HCEC 1CT (cell line): Measurements from ENCODE around the gene ARMC7.

Experiments used
- DNase-seq: peaks from one replicate; pipeline ENCODE4 v3.0.0-alpha.2; 2017

The ARMC7 gene

GRCh38 chr17:75078284-75079022, 31.3 kb upstream of the ARMC7 start:
- peak; percentile 63 for DNase-seq

- DNase-seq, result no peak
These were observed 30.8 kb upstream of the ARMC7 start for GRCh38 chr17:75079023-75079373.

DNA sequence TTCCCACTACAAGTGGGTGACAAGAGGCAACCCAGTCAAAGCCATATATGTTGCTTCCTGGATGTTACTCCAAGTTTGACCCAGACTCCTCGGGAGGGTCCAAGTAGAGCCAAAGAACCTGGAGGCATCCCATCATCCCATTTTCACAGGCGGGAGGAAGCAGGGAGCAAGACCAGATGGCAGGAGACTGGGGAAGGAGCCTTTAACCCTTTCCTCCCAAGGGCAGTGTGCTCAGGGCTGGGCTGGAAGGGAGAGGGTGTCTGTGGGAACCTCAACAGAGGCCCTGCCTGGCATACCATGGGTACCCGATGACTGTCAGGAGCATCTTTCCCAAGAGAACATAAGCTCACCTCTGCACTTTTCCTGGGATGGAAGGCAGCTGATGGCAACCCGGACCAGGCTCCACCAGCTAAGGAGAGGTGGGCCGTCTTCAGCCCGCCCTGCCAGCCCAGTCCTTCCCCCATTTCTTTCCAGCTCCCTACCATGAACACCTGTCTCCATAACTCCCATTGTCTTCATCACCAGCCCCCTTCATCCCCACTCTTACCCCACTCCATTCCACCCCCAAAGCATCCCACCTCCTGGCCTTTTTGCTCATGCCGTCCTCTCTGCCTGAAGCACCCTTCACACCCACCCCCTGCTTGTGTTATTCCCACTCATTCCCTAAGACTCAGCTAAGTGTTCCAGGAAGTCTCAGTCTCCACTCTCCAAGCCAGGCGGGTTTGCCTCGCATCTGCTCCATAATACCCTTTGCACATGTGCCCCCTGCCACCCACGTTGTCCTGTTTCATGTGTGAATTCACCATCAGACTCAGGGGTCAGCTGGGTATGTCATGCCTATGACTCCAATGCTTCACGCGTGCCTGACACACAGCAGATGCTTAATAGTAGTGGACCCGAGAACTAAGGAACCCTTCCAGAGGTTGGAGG, 27.9 kb upstream of the ARMC7 start:
- no peak for DNase-seq

GRCh38 chr17:75082683-75083082, 27.1 kb upstream of the ARMC7 start:
- DNase-seq, result no peak

DNA sequence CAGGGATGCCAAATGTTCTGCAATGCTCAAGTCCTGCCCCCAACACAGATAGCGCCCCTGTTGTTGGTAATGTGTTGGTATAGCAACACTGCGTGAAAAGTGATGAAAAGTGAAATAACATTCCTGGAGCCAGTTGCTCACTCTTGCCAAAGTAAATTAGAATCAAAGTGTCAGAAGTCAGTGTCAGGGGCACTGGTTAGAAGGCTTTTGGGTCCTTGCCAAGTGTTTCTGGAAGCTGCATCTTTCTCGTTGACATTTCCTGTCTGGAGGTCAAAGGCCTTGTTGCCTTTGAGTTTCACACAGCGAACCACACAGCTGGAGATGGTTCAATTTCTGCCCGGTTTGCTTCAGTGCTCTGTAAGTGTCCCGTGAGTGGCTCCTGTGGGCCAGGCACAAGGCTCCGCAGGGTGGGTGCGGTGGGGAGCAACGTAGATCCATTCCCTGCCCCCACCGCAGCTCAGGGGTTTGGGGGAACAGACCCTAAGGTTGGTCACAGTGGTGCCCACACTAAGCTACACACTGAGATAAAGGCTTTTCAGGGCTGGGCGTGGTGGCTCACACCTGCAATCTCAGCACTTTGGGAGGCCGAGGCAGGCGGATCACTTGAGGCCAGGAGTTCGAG, 25.6 kb upstream of the ARMC7 start:
- no peak for DNase-seq

DNA sequence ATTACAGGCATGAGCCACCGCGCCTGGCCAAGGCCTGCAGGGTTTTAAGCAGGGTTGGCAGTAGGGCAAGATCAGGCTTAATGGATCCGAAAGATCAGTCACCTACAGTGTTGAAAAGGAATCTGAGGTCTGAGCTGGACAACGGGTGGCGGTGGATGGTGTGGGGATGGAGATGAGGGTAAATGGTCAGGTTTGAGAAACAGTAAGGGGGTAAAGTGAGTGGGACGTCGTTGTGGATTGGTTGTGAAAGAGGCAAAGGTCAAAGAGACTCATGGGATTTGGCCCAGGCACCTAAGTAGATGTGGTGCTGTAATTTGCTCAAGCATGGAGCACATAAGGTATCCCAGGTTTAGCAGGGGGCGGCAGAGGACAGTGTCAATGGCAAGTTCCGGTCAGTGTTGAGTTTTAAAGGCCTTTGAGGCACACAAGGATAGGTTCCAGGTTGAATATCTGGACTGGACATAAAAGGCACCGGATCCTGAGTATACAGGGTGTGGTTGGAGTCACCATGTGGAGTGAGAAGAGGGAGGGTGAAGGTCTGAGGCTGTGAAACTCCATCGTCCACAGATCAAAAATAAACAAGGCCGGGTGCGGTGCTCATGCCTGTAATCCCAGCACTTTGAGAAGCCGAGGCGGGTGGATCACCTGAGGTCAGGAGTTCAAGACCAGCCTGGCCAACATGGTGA, 23.1 kb upstream of the ARMC7 start:
- DNase-seq, result no peak

GRCh38 chr17:75087182-75087557, 22.6 kb upstream of the ARMC7 start:
- no peak for DNase-seq

DNA sequence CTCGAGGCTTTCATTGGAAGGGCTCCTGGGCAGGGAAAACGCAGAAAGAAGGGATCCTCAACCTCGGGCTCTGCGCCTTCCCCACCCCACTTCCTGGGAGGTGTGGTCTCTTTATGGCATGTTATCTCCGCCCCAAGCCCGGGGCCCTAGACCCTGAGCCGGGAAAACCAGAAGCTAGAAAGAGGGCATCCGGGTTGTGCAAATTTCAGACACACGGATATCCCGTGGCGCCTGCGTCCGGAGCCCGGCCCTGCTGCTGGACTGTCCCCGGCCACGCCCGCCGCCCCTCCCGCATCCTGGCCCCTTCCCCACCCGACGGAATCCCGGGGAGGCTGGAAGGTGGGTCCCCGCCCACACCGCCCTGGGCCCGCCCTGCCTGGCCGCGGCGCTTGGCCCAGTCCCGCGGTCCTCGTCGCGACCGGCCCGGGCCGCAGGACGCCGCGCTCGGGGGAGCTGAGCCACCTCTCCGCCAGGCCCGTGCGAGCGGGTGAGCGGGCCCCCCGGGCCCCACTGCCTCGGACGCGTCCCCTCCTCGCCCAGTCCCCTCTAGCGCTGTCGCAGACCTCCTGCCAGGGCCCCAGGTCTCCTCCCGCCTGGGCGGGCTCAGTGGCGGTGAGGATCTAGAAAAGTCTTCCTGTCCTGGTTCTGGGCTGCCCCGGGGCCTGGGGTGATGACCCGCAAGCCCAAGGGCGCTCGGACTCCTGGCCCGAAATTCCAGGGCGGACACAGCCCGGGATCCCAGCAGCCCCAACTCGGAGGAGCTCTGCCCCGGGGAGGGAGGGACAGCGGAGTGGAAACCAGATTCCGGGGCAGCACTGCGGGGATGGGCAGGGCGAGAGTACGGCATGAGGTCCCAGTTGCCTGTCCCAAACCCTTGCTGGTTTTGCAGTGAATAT, 22.0 kb upstream of the ARMC7 start, which contains the start of gene SLC16A5:
SLC16A5 (plus strand) TSS at position 397 of the 896 bp plus-strand sequence. CDS start 5,683 bp downstream, outside the sequence.
- DNase-seq, result peak; percentile 82

DNA sequence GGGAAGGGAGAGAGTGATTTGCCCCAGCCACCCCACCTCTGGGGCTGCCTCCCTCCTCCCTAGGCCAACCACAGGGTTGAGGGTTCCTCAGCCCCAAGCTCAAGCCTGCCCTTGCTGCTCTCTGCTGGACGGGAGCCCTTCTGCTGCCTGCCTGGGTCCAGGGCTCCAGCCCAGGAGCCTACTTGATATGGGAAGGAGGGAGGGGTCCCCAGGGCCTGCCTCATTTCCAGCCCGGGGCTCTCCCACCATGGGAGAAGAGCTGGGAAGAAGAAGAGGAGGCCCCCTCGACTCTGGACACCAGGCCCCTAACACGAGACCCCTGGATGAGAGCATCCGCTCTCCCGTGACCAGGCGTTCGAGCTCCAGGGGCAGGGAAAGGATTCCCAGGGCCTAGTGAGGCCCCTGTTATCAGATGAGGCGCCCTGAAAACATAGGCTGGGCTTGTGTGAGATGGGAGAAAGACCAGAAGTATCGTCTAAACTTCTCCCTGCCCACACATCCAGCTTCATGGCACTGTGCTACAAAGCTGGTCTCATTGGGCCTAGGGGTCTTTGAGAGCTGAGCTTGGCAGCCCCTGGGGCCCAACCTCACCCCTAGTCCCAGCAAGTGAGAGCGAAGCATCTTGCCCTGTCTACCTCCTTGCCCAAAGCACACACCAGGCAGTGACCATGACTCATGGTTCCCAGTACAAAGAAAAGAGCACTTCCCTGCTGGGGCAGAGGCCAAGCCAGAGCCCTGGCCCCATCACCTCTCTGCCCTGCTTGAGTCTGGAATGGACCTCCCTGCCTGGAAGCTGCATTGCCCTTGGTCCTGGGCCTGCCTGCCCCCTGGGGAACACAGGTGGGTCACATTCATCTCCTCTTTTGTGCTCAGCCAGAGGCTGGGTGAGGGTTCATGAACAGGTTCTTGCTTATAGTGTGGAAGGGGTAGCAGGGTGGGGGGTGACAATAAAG, 21.0 kb upstream of the ARMC7 start:
- DNase-seq, result peak; percentile 49

- no peak for DNase-seq
These were observed 18.6 kb upstream of the ARMC7 start for GRCh38 chr17:75090871-75091854.

GRCh38 chr17:75091855-75092327, 17.9 kb upstream of the ARMC7 start:
- DNase-seq, result no peak

GRCh38 chr17:75093548-75094158, 16.1 kb upstream of the ARMC7 start:
- no peak for DNase-seq

GRCh38 chr17:75094871-75095399, 14.8 kb upstream of the ARMC7 start:
- no peak for DNase-seq

DNA sequence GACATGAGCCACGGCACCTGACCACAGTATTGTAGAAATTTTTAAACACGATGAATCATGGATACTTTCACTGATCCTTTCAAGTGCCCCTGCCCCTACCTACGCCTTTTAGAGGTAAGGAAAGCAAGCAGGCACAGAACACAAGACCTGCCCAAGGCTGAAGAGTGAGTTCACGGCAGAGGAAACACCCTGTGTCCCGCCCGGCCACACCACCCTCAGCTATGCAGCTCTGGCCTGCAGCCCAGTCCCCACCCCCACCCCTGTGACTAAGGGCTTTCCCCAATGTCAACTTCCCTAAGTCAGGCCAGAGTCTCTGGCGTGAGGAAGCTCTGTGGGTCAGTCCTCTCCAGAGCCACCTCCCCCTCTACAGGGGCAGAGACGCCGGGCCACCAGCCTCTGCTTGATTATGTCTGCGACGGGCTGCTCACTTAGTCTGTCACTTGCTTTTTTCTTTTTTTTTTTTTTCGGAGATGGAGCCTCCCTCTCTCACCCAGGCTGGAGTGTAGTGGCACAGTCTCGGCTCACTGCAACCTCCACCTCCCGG, 13.6 kb upstream of the ARMC7 start:
- DNase-seq, result peak; percentile 69

DNA sequence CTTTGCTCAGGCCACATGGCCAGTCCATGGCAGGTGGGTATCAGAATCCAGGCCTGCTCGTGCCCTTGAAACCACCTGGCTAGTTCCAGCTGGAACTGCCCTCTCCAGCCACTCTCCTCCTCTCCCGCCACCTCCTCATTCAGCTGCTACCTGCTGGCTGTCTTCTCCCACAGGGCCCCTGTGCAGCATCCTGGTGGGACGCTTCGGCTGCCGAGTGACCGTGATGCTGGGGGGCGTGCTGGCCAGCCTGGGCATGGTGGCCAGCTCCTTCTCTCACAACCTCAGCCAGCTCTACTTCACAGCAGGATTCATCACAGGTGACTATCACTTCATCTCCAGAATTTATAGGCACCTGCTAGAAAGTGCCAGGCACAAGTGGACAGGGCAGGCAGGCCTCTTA, 11.9 kb upstream of the ARMC7 start:
- DNase-seq, result no peak

DNA sequence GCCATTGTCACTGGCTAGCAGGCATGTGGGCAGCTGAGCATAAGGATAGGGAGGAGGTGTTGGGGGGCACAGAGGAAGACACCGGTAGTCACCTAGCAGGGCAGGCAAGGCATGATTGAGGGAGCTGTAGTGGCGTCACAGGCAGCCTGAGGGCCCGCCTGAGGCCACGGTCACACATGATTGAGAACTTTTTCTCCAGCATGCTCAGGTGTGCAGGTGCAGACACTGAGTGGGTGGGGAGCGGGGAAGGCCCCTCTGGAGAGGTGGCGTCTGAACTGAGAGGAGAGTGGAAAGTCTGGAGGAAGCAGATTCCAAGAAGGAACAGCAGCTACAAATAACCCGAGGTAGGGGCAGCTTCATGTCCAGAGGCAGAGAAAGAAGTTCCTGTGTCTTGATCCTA, 10.9 kb upstream of the ARMC7 start:
- no peak for DNase-seq

GRCh38 chr17:75099881-75100595, 9.7 kb upstream of the ARMC7 start:
- DNase-seq, result no peak
